ENCODE data around the gene MIA2. TPM values are rescaled to one million over a fixed set of nuclear protein-coding genes. Genes with fewer than 3 reads are reported as not detected.

Gene MIA2
- total and polyA plus RNA-seq, 9 of the 15 experiments (the other 6 are each of a cell fraction or from before 2014, with no cell fraction given) = 6.0 to 21.8 (median 12.8) TPM

DNA sequence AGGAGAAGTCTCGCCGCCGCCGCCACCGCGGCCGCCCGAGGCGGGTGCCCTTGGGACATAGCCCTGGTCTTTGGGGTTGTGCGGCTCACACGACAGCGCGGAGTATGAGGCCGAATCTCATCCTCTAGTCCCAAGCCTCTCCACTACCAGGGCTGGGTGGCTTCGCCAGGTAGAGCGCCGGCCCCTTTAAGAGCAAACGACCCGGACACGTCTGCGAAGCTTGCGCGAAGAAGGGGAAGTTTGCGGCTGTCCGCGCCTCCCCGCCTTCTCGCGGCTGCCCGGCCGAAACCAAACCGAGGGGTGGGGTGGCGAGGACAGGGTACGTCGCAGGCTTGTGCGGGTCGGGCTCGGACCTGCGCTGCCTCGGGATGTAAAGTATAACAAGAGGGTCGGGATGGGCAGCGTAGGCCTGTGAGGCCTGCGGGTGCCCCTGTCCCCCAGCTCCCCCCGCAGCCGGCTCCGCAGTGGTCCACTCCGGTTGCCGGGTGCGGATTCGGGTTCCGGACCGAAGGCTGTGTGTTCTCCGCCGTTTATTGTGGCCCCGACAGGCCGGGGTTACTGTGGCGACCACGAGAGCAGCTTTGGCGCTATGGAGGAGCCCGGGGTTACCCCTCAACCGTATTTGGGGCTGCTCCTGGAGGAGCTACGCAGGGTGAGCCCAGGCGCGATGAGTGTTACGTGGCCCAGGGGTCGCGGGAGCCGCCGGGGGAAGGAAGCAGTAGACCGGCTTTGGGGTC, 33.3 kb downstream of the MIA2 start (continued):
- TF ChIP-seq KLF13 (tag; IDR thresholded peaks at IDR 0.05; ENCODE audit: borderline replicate concordance, low read depth) = no peak
- TF ChIP-seq ZNF174 (CRISPR knock-in tag; IDR thresholded peaks at IDR 0.05) = no peak
- no peak for TF ChIP-seq ZEB2 (IDR thresholded peaks at IDR 0.05)
- TF ChIP-seq ELF2 (CRISPR knock-in tag; IDR thresholded peaks at IDR 0.05) = no peak
- no peak for TF ChIP-seq DPF2 (IDR thresholded peaks at IDR 0.05)
- TF ChIP-seq KLF1 (tag; IDR thresholded peaks at IDR 0.05) = no peak
- no peak for TF ChIP-seq MCM5 (IDR thresholded peaks at IDR 0.05; ENCODE audit: low read depth)
- TF ChIP-seq, protein P1, sequence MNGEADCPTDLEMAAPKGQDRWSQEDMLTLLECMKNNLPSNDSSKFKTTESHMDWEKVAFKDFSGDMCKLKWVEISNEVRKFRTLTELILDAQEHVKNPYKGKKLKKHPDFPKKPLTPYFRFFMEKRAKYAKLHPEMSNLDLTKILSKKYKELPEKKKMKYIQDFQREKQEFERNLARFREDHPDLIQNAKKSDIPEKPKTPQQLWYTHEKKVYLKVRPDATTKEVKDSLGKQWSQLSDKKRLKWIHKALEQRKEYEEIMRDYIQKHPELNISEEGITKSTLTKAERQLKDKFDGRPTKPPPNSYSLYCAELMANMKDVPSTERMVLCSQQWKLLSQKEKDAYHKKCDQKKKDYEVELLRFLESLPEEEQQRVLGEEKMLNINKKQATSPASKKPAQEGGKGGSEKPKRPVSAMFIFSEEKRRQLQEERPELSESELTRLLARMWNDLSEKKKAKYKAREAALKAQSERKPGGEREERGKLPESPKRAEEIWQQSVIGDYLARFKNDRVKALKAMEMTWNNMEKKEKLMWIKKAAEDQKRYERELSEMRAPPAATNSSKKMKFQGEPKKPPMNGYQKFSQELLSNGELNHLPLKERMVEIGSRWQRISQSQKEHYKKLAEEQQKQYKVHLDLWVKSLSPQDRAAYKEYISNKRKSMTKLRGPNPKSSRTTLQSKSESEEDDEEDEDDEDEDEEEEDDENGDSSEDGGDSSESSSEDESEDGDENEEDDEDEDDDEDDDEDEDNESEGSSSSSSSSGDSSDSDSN (IDR thresholded peaks at IDR 0.05; ENCODE audit: borderline replicate concordance in 1 of 2, low read depth in 2 of 2, low read length in 2 of 2) = peak; percentile 35 to 67; a peak in 2 of 4 replicates
- TF ChIP-seq, protein P2, sequence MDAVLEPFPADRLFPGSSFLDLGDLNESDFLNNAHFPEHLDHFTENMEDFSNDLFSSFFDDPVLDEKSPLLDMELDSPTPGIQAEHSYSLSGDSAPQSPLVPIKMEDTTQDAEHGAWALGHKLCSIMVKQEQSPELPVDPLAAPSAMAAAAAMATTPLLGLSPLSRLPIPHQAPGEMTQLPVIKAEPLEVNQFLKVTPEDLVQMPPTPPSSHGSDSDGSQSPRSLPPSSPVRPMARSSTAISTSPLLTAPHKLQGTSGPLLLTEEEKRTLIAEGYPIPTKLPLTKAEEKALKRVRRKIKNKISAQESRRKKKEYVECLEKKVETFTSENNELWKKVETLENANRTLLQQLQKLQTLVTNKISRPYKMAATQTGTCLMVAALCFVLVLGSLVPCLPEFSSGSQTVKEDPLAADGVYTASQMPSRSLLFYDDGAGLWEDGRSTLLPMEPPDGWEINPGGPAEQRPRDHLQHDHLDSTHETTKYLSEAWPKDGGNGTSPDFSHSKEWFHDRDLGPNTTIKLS (IDR thresholded peaks at IDR 0.05; ENCODE audit: borderline replicate concordance, low read depth) = peak; percentile 43; the same call in 1 of the 2 replicates
- no peak for TF ChIP-seq GTF2A2 (tag; IDR thresholded peaks at IDR 0.05)
- TF ChIP-seq FOXA3 (CRISPR knock-in tag; conservative IDR thresholded peaks at IDR 0.05 in 1 of 2, IDR thresholded peaks at IDR 0.05 in 1 of 2) = no peak
- peak; percentile 99 for TF ChIP-seq HNRNPLL (IDR thresholded peaks at IDR 0.05; ENCODE audit: low read depth, low read length, poor library complexity, severe bottlenecking)
- TF ChIP-seq COPS2 (conservative IDR thresholded peaks at IDR 0.05) = no peak
- no peak for TF ChIP-seq ZZZ3 (IDR thresholded peaks at IDR 0.05)
- no peak for TF ChIP-seq TARDBP (IDR thresholded peaks at IDR 0.05)
- no peak for TF ChIP-seq ARNT (IDR thresholded peaks at IDR 0.05)
- peak; percentile 57; the same call in 1 of the 2 replicates for TF ChIP-seq ZBTB7A (IDR thresholded peaks at IDR 0.05; ENCODE audit: borderline replicate concordance, control insufficient read depth, low read depth, low read length)
- TF ChIP-seq, protein P3, sequence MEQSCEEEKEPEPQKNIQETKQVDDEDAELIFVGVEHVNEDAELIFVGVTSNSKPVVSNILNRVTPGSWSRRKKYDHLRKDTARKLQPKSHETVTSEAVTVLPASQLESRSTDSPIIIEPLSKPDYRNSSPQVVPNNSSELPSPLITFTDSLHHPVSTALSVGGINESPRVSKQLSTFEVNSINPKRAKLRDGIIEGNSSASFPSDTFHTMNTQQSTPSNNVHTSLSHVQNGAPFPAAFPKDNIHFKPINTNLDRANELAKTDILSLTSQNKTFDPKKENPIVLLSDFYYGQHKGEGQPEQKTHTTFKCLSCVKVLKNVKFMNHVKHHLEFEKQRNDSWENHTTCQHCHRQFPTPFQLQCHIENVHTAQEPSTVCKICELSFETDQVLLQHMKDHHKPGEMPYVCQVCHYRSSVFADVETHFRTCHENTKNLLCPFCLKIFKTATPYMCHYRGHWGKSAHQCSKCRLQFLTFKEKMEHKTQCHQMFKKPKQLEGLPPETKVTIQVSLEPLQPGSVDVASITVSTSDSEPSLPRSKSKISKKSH (CRISPR knock-in tag; IDR thresholded peaks at IDR 0.05) = no peak
- TF ChIP-seq BMI1 (IDR thresholded peaks at IDR 0.05; ENCODE audit: low read length) = no peak
- TF ChIP-seq, protein P4, sequence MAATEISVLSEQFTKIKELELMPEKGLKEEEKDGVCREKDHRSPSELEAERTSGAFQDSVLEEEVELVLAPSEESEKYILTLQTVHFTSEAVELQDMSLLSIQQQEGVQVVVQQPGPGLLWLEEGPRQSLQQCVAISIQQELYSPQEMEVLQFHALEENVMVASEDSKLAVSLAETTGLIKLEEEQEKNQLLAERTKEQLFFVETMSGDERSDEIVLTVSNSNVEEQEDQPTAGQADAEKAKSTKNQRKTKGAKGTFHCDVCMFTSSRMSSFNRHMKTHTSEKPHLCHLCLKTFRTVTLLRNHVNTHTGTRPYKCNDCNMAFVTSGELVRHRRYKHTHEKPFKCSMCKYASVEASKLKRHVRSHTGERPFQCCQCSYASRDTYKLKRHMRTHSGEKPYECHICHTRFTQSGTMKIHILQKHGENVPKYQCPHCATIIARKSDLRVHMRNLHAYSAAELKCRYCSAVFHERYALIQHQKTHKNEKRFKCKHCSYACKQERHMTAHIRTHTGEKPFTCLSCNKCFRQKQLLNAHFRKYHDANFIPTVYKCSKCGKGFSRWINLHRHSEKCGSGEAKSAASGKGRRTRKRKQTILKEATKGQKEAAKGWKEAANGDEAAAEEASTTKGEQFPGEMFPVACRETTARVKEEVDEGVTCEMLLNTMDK (IDR thresholded peaks at IDR 0.05; ENCODE audit: borderline replicate concordance, insufficient read depth, low read depth, low read length, poor library complexity, severe bottlenecking) = no peak
- no peak for TF ChIP-seq RBM14 (IDR thresholded peaks at IDR 0.05; ENCODE audit: borderline replicate concordance, insufficient read depth, low read depth, low read length)
